Cardiac fibroblast (primary cell): Measurements from ENCODE around the gene CFAP91.
A peak's percentile ranks its signal among the peaks of the same experiment; 100 is the strongest.

Experiments
- DNase-seq, 2 donors: peaks; one replicate each; pipeline versions ENCODE4 v3.0.0 to v3.0.0-alpha.2; 2010; ENCODE audit warnings: low read depth in 2 of 2
- H3K4me3 ChIP-seq, 2 donors: replicated peaks in 1 of 2; 1 replicate in 1 of 2; 2 replicates in 1 of 2; pipeline ENCODE4 v1.5.1; 2011; ENCODE audit warnings: low read depth in 2 of 2, low read length in 2 of 2, mild to moderate bottlenecking in 2 of 2, moderate library complexity in 1 of 2
- TF ChIP-seq, protein P1 (sequence below): IDR thresholded peaks from one replicate; pipeline ENCODE4 v1.5.1; 2011; ENCODE audit warnings: low read depth, mild to moderate bottlenecking, low read length, inconsistent platforms

CFAP91 gene

DNA sequence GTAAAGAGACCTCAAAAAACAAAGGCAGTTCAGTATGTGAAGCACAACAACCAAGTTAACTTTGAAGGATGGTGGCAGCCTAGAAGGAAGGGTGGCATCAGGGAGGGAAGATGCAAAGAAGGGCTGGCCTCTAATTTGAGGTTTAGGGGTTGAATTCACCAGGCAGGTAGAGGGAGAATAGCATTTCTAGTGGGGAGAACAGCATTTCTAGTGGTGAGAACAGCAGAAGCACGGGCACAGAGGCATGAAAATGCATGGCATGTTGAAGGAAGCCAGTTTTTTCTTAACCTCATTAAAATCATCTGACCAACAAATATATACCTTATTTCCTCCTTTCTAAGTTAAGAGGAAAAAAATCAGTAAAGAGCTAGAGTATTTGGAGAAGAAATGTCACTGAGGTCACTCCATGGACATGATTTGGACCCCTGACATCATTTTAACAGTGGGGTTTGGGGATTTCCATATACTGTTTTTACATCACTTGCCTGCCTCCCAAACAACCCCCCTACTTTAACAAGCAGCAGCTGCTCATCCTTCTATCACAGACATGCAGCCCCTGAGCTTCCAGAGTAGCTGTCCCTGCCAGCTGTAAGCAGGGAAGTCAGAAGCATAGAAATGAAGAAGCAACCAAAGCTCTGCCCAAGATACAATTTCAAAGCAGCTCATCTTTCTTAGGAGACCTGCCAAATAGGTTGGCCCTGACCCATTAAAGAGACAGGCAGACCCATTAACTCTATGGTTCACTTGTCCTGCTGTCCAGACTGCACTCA lies 40.0 kb upstream of the CFAP91 start:
- peak in 1 of 2 donors; percentile 53 for DNase-seq
- H3K4me3 ChIP-seq: no peak overlapping the region
- TF ChIP-seq, protein P1, sequence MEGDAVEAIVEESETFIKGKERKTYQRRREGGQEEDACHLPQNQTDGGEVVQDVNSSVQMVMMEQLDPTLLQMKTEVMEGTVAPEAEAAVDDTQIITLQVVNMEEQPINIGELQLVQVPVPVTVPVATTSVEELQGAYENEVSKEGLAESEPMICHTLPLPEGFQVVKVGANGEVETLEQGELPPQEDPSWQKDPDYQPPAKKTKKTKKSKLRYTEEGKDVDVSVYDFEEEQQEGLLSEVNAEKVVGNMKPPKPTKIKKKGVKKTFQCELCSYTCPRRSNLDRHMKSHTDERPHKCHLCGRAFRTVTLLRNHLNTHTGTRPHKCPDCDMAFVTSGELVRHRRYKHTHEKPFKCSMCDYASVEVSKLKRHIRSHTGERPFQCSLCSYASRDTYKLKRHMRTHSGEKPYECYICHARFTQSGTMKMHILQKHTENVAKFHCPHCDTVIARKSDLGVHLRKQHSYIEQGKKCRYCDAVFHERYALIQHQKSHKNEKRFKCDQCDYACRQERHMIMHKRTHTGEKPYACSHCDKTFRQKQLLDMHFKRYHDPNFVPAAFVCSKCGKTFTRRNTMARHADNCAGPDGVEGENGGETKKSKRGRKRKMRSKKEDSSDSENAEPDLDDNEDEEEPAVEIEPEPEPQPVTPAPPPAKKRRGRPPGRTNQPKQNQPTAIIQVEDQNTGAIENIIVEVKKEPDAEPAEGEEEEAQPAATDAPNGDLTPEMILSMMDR: peak; percentile 19

DNA sequence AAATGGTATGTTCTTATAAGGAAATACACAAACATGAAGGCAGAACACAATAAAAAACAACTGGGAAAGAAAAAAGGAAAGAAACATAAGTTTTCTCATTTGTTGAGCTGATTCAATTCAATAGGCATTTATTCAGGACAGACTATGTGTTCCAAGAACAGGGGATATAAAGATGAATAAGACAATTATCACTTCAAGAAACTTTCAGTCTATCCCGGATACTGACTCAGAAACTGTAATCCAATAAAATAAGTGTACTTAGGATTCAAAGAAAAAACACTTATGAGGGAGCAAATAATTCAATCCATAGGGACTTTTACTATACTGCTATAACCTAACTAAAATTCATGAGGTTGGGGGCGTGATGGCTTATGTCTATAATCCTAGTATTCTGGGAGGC lies 38.9 kb upstream of the CFAP91 start:
- no peak overlapping the region for H3K4me3 ChIP-seq
- TF ChIP-seq, protein P1: no peak
- DNase-seq: peak in 1 of 2 donors; percentile 53

DNA sequence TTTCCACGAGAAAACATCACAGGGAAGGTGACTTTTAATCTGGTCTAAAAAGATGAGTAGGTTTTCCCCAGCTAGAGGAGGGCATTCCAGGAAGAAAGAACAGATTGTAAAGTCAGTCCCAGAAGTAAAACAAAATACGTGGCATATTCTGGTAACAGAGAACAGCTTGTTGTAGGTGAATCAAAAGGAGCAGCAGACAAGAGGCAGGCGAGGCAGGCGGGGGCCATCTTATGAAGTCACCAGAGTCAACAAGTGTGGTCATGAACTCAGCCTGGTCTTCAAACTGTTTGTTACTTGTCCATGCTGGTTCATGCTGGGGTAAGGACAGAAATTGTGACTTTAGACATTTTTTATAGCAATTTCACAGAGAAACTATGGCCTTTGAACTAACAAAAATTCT lies 38.5 kb upstream of the CFAP91 start:
- H3K4me3 ChIP-seq: no peak overlapping the region
- TF ChIP-seq, protein P1: no peak
- peak; percentile 15 to 46 for DNase-seq

DNA sequence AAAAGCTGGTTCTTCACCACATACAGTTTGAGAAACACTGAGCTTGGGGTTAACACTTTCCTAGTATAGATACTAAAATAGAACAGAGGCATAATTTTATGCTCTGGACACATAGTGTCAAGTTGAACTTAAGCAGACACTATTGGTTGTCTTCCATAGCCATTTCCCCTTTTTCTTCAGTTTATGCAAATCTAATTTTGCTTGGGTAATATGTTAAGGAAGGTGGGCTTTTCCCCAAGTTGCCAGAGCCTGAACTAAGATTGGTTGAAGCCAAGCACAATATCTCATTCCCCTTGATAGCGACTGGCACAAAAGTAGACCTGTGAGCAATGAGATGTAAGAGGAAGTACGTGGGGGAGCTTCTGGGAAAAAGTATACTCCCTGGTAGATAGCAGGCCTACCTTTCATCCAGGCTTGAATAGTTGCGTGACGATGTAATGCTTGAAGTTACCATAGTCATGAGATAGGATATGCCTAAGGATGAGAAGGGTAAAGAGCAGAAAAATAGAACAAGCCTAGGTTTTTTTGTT lies 37.9 kb upstream of the CFAP91 start:
- peak; percentile 42 to 61 for DNase-seq
- no peak overlapping the region for H3K4me3 ChIP-seq
- TF ChIP-seq, protein P1: no peak

DNA sequence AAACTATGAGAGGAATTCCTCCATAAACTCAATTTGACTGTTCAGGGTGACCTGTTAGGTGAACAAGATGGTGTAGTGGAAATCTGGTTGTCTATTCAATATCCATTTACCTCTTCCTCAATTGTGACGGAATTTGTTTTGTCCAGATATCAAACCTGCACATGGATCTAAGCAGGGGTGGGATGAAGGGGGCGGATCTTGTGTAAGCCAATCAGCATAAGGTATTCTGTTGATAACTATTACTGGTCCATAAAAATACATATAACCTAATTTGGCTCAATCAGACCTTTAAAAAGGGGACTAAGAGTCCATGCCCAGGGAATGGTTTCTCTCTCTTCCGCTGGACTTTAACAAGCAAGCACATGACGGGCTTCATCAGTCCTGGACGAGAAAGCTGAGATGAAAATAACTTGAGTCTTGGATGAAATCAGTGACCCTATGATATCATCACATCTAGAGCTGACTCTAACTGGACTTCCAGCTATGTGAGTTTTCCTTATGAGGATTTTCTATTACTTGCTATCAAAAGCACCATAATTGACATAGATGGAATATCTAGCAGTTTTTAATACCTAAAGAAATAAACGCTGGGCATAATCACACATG lies 36.8 kb upstream of the CFAP91 start:
- no peak for DNase-seq
- no peak overlapping the region for H3K4me3 ChIP-seq
- TF ChIP-seq, protein P1: no peak

DNA sequence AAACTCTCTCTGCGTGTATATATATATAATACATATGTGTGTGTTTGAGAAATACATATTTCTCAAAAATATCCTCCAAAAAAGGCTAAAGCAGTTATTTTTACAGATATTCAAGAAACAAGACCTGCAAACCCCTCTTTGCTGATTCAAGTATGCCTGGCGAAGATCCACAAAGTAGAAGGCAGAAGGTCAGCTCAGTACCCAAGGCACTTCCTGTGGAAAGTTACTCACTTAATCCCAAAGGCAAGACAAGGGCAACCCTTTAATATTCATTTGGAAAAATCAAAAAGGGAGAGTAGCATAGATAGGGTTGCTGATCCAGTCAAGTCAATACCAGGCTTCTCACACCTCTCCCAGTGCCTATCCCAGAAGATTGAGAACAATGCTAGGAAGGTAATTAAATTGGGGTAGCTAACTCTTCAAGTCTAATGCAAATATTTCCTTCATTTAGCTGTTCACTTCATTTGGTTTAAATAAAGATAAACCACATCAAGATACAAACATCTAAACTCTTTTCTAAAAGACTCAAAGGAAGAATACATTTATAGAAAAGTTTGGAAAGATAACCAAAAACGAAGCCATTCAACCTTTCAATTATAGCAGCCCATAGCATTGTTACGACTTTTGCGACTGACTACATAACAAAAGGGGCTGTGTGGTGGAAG lies 32.8 kb upstream of the CFAP91 start:
- H3K4me3 ChIP-seq: no peak overlapping the region
- DNase-seq: peak; percentile 34 to 58
- TF ChIP-seq, protein P1: no peak
